Renal cortex interstitium (tissue), 15 donors: ENCODE measurements around the gene MAP2K2. TPM values are rescaled to one million over a fixed set of nuclear protein-coding genes. Genes with fewer than 3 reads are reported as not detected.
"Not testable (repeated sequence)": the region's sequence is repeated elsewhere in the genome, so short reads cannot be mapped to it uniquely, and the experiment has no call there.

Experiments
- DNase-seq, 11 donors: peaks; one replicate each; pipeline ENCODE4 v3.0.0-alpha.2; 2013; ENCODE audit warnings: low read depth in 9 of 11, low spot score in 4 of 11; ENCODE audit errors: extremely low read depth in 1 of 11
- long read RNA-seq, 16 experiments: transcript quantifications; one replicate each; lab custom pipeline, GENCODE V29; 2026
- polyA plus RNA-seq, 3 donors: library from polyadenylated mRNA; unstranded; fragments of 120-200 nt; gene quantifications; one replicate each; pipeline ENCODE4 v1.2.1, GENCODE V29; 2013; ENCODE audit not compliant: insufficient read length in 3 of 3

Gene MAP2K2
- 100 to 1,000 TPM in 2 of 3 donors, 10 to 100 TPM in 1; 85.6 to 125 (median 124) TPM for polyA plus RNA-seq
- long read RNA-seq, donor 1, transcript MAP2K2-201 (11 exons, 1,734 nt): major isoform, 39 of 72 reads
- long read RNA-seq, donor 1, partial matches to known transcripts: 32 of 72 reads
- long read RNA-seq, donor 1, other reads (novel, unspliced or antisense): 0 of 72 reads
- long read RNA-seq, donor 2, transcript MAP2K2-201 (11 exons, 1,734 nt): major isoform, 30 of 41 reads
- long read RNA-seq, donor 2, partial matches to known transcripts: 11 of 41 reads
- long read RNA-seq, donor 2, other reads (novel, unspliced or antisense): 0 of 41 reads
- long read RNA-seq, donor 3, transcript MAP2K2-201 (11 exons, 1,734 nt): major isoform, 42 of 51 reads
- long read RNA-seq, donor 3, partial matches to known transcripts: 9 of 51 reads
- long read RNA-seq, donor 3, other reads (novel, unspliced or antisense): 0 of 51 reads
- long read RNA-seq, donor 4, transcript MAP2K2-201 (11 exons, 1,734 nt): major isoform, 31 of 40 reads
- long read RNA-seq, donor 4, partial matches to known transcripts: 6 of 40 reads
- long read RNA-seq, donor 4, other reads (novel, unspliced or antisense): 0 of 40 reads
- long read RNA-seq, donor 5: 0 reads
- long read RNA-seq, donor 6, transcript MAP2K2-201 (11 exons, 1,734 nt): major isoform, 27 of 57 reads
- long read RNA-seq, donor 6, partial matches to known transcripts: 27 of 57 reads
- long read RNA-seq, donor 6, other reads (novel, unspliced or antisense): 0 of 57 reads
- long read RNA-seq, donor 7, transcript MAP2K2-201 (11 exons, 1,734 nt): major isoform, 35 of 51 reads
- long read RNA-seq, donor 7, partial matches to known transcripts: 16 of 51 reads
- long read RNA-seq, donor 7, other reads (novel, unspliced or antisense): 0 of 51 reads
- long read RNA-seq, donor 8: 0 reads
- long read RNA-seq, donor 9, transcript MAP2K2-201 (11 exons, 1,734 nt): major isoform, 31 of 34 reads
- long read RNA-seq, donor 9, partial matches to known transcripts: 0 of 34 reads
- long read RNA-seq, donor 9, other reads (novel, unspliced or antisense): 0 of 34 reads
- long read RNA-seq, donor 10, transcript MAP2K2-201 (11 exons, 1,734 nt): major isoform, 32 of 39 reads
- long read RNA-seq, donor 10, partial matches to known transcripts: 6 of 39 reads
- long read RNA-seq, donor 10, other reads (novel, unspliced or antisense): 0 of 39 reads
- long read RNA-seq, donor 11, transcript MAP2K2-201 (11 exons, 1,734 nt): major isoform, 41 of 48 reads
- long read RNA-seq, donor 11, partial matches to known transcripts: 7 of 48 reads
- long read RNA-seq, donor 11, other reads (novel, unspliced or antisense): 0 of 48 reads
- long read RNA-seq, donor 12, transcript MAP2K2-201 (11 exons, 1,734 nt): major isoform, 20 of 28 reads
- long read RNA-seq, donor 12, partial matches to known transcripts: 7 of 28 reads
- long read RNA-seq, donor 12, other reads (novel, unspliced or antisense): 0 of 28 reads
- long read RNA-seq, donor 13: 0 reads
- long read RNA-seq, donor 14, transcript MAP2K2-201 (11 exons, 1,734 nt): major isoform, 27 of 32 reads
- long read RNA-seq, donor 14, partial matches to known transcripts: 0 of 32 reads
- long read RNA-seq, donor 14, other reads (novel, unspliced or antisense): 5 of 32 reads
- long read RNA-seq, donor 15, transcript MAP2K2-201 (11 exons, 1,734 nt): major isoform, 18 of 18 reads
- long read RNA-seq, donor 15, partial matches to known transcripts: 0 of 18 reads
- long read RNA-seq, donor 15, other reads (novel, unspliced or antisense): 0 of 18 reads
- long read RNA-seq, donor 16, transcript MAP2K2-201 (11 exons, 1,734 nt): major isoform, 82 of 137 reads
- long read RNA-seq, donor 16, partial matches to known transcripts: 36 of 137 reads
- long read RNA-seq, donor 16, other reads (novel, unspliced or antisense): 13 of 137 reads

GRCh38 chr19:4123615-4124568 lies at the start of gene MAP2K2:
MAP2K2 (minus strand) TSS chr19:4124122; CDS start chr19:4123875, 247 bp downstream.
- peak; percentile 69 to 92 (median 87) for DNase-seq

- DNase-seq: peak in 7 of 11 donors; percentile 33 to 66 (median 58)
Observed at GRCh38 chr19:4172861-4173473, 49.0 kb upstream of the MAP2K2 start.

- no peak for DNase-seq
Observed at GRCh38 chr19:4171676-4172075, 47.8 kb upstream of the MAP2K2 start.

GRCh38 chr19:4164262-4164661 lies 40.3 kb upstream of the MAP2K2 start:
- DNase-seq: no peak

GRCh38 chr19:4161415-4162077 lies 37.6 kb upstream of the MAP2K2 start:
- DNase-seq: no peak

- DNase-seq: not testable (repeated sequence)
Observed at GRCh38 chr19:4157971-4158370, 34.0 kb upstream of the MAP2K2 start.

- DNase-seq: no peak
Observed at GRCh38 chr19:4157164-4157563, 33.2 kb upstream of the MAP2K2 start.

GRCh38 chr19:4154571-4155312 lies 30.8 kb upstream of the MAP2K2 start:
- DNase-seq: no peak

- DNase-seq: no peak
Observed at GRCh38 chr19:4152241-4152998, 28.5 kb upstream of the MAP2K2 start.

GRCh38 chr19:4151623-4152022 lies 27.7 kb upstream of the MAP2K2 start:
- no peak for DNase-seq

GRCh38 chr19:4149518-4150288 lies 25.8 kb upstream of the MAP2K2 start:
- DNase-seq: no peak

- DNase-seq: no peak
Observed at GRCh38 chr19:4144666-4145249, 20.8 kb upstream of the MAP2K2 start.

- not testable (repeated sequence) for DNase-seq
Observed at GRCh38 chr19:4142916-4143315, 19.0 kb upstream of the MAP2K2 start.
